ENCODE data around the gene RABL3.

- no peak for TF ChIP-seq POLR2A (IDR thresholded peaks at IDR 0.05; ENCODE audit: low read length)
- TF ChIP-seq GATA1 (IDR thresholded peaks at IDR 0.05; ENCODE audit: low read depth, low read length), result no peak
Observed at GRCh38 chr3:120661945-120662344, 80.4 kb downstream of the RABL3 start.
